ENCODE results near the gene RTCA. TPM values are rescaled to one million over a fixed set of nuclear protein-coding genes. Genes with fewer than 3 reads are reported as not detected.
"Not testable (repeated sequence)": the region's sequence is repeated elsewhere in the genome, so short reads cannot be mapped to it uniquely, and the experiment has no call there.

Gene RTCA
- total RNA-seq, 2 experiments from 2014 or later: 47.7 to 48.1 TPM

DNA sequence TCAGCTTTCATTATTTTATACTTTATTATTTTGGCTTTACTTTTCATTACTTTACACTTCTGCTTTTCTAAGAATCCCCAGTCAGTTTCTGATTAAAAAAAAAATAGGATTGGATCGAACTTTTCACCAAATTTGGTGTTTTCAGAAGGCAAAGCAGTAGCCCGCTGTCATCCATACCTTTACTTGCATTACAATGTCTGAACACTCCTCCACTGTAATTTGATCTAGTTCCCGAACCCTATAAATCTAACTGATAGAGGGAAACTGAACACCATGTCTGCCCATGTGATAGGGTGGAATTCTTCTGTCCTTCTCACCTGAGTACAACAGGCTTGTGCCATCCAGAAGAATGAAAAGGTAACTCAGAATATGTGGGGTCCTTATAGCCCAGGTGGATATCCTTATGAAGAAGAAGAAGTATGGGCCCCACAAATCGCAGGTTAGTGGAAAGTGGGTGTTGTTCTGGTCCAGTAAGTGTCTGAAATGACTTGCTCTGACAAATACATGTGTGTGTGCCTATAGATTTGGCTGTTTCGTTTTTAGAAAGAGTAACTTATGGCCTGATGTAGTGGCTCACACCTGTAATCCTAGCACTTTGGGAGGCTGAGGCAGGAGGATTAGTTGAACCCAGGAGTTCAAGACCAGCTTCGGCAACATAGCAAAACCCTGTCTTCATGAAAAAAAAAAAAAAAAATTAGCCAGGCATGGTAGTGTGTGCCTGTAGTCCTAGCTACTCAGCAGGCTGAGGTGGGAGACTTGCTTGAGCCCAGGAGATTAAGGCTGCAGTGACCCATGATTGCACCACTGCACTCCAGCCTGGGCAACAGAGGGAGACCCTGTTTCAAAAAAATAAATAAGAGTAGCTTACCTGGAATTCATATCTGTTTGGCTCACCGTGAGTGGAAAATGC lies 59.7 kb downstream of the RTCA start:
- H3K9me3 Mint-ChIP-seq: peaks cover 8% of the 10 kb centered on the region
- H3K27me3 Mint-ChIP-seq: peaks cover 3% of the 10 kb centered on the region
- peaks cover 3% of the 10 kb centered on the region for H3K36me3 Mint-ChIP-seq
- H3K4me1 Mint-ChIP-seq: peaks cover 6% of the 10 kb centered on the region
- POLR2A ChIA-PET: no interaction called here
- DNase-seq: no peak
- no peak overlapping the region for H3K27ac Mint-ChIP-seq
- no peak overlapping the region for H3K4me3 Mint-ChIP-seq
- ATAC-seq (ENCODE audit: low read depth): no peak

DNA sequence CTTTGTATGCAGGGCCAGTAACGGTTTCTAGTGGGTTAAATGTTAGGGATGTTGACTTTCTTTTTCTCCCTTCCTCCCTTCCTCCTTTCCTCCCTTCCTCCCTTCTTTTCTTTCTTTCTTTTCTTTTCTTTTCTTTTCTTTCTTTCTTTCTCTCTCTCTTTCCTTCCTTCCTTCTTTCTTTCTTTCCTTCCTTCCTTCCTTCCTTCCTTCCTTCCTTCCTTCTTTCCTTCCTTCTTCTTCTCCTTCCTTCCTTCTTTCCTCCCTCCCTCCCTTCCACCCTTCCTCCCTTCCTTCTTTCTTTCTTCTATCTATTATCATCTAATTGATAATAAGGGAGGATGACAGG lies 60.3 kb downstream of the RTCA start:
- H3K4me3 Mint-ChIP-seq; H3K27ac Mint-ChIP-seq; H3K36me3 Mint-ChIP-seq; DNase-seq; H3K27me3 Mint-ChIP-seq; H3K9me3 Mint-ChIP-seq; POLR2A ChIA-PET; ATAC-seq (ENCODE audit: low read depth); H3K4me1 Mint-ChIP-seq: not testable (repeated sequence)

DNA sequence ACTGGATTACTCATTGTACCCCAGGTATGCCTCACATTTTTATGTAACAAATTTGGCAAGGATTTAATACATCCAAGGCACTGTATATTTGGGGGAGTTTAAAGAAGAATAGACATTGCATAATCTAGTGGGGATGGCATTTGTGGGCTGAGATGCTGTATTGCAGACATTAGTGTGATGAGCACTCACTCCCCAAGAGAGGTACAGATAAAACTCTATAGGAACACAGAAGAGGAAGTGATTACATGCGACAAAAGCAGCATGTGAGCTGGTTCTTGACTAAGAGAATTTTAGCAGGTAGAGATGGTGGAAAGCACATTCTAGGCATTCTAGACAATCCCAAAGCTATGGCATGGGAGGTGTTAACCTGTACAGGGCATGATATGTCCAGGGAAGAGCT lies 62.1 kb downstream of the RTCA start:
- no peaks in the 10 kb centered on the region for H3K9me3 Mint-ChIP-seq
- H3K36me3 Mint-ChIP-seq: no peaks in the 10 kb centered on the region
- H3K4me3 Mint-ChIP-seq: no peak overlapping the region
- no peak for ATAC-seq (ENCODE audit: low read depth)
- H3K4me1 Mint-ChIP-seq: peaks cover 2% of the 10 kb centered on the region
- H3K27ac Mint-ChIP-seq: no peak overlapping the region
- POLR2A ChIA-PET: no interaction called here
- H3K27me3 Mint-ChIP-seq: peaks cover 3% of the 10 kb centered on the region
- no peak for DNase-seq

DNA sequence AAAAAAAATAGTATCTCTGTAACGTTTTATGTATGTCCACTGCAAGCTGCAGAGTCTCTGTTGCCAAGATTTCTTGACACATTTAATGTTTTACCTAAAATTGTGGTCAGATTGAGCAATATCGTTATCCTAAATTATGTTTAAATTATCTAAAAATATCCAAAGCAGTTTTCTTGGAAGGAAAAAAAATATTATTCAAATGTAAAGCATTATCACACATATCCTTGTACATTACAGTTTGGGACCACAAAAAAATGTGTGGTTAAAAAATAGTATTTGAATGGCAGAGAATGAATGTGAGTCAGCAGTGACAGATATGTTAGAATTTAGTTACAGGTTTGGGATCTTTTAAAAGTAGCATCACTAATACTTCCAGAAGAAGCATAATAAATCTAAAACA lies 65.1 kb downstream of the RTCA start:
- ATAC-seq (ENCODE audit: low read depth); H3K4me1 Mint-ChIP-seq; DNase-seq; H3K27me3 Mint-ChIP-seq; H3K9me3 Mint-ChIP-seq; H3K4me3 Mint-ChIP-seq; H3K27ac Mint-ChIP-seq; POLR2A ChIA-PET; H3K36me3 Mint-ChIP-seq: not testable (repeated sequence)

DNA sequence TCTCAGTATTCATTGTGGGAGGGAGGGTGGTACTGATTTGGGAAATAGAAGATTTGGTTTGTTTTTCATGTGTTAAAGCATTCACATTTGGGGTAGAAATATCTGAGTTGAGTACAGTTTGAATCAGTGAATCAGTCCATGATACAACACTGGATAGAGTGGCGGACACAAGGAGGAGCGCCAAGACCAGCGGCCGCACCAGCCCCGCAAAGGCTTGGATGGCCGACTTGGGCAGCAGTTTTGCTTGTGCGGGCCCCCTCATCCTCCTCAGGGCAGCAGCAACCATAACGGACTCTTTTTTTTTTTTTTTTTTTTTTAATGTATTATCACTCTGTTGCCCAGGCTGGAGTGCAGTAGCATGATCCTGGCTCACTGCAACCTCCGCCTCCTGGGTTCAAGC lies 66.3 kb downstream of the RTCA start:
- Mint-ChIP-seq H3K36me3 (no peaks in the 10 kb centered on the region), H3K9me3 (no peaks in the 10 kb centered on the region), H3K27ac (no peak overlapping the region), H3K4me1 (peaks cover 1% of the 10 kb centered on the region), H3K4me3 (no peak overlapping the region), H3K27me3 (peaks cover 4% of the 10 kb centered on the region)
- POLR2A ChIA-PET: no interaction called here
- DNase-seq (no peak), ATAC-seq (ENCODE audit: low read depth) (no peak)

DNA sequence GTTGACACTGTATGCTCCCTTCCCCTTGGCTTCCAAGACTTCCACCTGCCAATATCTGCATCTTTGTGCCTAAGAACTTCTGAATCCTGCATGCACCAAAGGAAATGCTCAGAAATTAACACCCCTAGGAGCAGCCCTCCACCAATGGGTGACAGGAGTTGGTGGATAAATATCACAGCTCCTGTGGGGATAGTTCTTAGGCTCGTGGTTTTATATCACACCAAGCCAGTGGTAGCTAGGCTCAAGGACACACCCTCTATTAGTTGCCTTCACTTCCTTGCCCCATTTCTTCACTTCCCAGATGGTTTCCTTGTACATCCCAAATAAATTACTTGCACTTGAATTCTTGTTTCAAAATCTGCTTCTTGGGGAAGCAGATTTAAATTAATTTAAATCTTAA lies 69.4 kb downstream of the RTCA start:
- no peak for DNase-seq
- ATAC-seq (ENCODE audit: low read depth): no peak
- Mint-ChIP-seq H3K36me3 (peaks cover 3% of the 10 kb centered on the region), H3K27me3 (peaks cover 3% of the 10 kb centered on the region), H3K27ac (no peak overlapping the region), H3K9me3 (no peaks in the 10 kb centered on the region), H3K4me3 (no peak overlapping the region), H3K4me1 (peaks cover 1% of the 10 kb centered on the region)
- POLR2A ChIA-PET: no interaction called here

DNA sequence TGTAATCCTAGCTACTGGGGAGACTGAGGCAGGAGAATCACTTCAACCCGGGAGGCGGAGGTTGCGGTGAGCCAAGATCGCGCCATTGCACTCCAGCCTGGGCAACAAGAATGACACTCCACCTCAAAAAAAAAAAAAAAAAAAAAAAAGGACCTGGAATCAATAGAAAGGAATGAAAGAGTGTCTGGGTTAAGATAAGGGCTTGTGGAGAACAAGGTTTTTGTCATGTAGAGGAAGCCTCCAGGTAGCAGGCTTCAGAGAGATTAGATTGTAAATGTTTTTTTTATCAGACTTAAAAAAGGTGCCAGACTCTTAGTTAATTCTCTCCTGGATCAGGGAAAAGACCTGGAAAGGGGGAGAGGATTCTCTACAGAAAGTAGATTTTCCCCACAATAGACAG lies 71.9 kb downstream of the RTCA start:
- H3K27ac Mint-ChIP-seq; H3K4me1 Mint-ChIP-seq; POLR2A ChIA-PET; H3K4me3 Mint-ChIP-seq; H3K27me3 Mint-ChIP-seq; DNase-seq; H3K36me3 Mint-ChIP-seq; ATAC-seq (ENCODE audit: low read depth); H3K9me3 Mint-ChIP-seq: not testable (repeated sequence)

DNA sequence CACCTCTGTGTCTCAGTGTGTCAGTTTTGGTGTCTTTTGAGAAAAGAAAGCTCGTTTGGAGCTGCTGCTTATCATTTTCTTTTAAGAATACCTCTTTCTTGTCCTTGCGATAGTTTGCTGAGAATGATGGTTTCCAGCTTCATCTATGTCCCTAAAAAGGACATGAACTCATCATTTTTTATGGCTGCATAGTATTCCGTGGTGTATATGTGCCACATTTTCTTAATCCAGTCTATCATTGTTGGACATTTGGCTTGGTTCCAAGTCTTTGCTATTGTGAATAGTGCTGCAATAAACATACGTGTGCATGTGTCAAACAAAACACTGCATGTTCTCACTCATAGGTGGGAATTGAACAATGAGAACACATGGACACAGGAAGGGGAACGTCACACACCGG lies 73.7 kb downstream of the RTCA start:
- POLR2A ChIA-PET; DNase-seq; H3K4me1 Mint-ChIP-seq; H3K27ac Mint-ChIP-seq; H3K4me3 Mint-ChIP-seq; ATAC-seq (ENCODE audit: low read depth); H3K9me3 Mint-ChIP-seq; H3K27me3 Mint-ChIP-seq; H3K36me3 Mint-ChIP-seq: not testable (repeated sequence)

DNA sequence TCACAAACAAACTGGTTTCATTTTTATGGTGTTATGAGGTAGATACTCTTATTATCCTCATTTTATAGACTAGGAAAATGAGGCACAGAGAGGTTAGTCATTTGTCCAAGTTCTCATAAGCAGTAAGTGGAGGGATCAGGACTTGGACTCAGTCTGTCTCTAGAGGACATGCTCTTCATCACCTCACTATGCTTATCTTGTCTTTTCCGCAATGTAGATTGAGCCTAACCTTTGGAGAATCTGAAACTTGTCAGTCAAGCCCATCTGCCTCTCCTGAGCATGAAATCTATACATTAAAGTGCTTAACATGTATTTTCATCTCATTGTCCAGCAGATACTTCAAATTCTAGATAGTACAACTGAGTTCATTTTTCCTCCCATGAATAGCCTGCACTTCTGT lies 74.5 kb downstream of the RTCA start:
- DNase-seq (no peak), ATAC-seq (ENCODE audit: low read depth) (no peak)
- no peaks in the 10 kb centered on the region for H3K9me3 Mint-ChIP-seq
- peaks cover 2% of the 10 kb centered on the region for H3K27me3 Mint-ChIP-seq
- H3K27ac Mint-ChIP-seq: no peak overlapping the region
- H3K4me3 Mint-ChIP-seq: no peak overlapping the region
- H3K4me1 Mint-ChIP-seq: no peaks in the 10 kb centered on the region
- POLR2A ChIA-PET: no interaction called here
- H3K36me3 Mint-ChIP-seq: peaks cover 3% of the 10 kb centered on the region

DNA sequence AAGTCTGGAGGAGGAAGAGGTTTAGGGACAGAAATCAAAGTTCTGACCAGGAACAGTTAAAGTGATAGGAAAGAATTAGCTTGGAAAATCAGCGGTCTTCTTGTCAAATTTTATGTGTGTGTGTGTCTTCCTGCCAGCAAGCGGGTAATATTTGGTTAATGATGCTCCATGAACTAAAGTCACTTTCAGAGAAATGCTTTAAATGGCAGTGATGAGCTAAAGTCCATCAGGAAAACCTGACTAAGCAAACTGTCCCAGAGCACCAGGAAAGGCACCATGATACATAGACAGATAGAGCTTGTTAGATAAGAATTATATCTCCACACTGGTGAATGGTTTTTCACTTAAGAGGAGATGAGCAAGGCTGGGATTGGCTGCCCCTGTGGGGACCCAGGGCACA lies 76.3 kb downstream of the RTCA start:
- ATAC-seq (ENCODE audit: low read depth) (no peak), DNase-seq (no peak)
- POLR2A ChIA-PET: no interaction called here
- Mint-ChIP-seq H3K36me3 (peaks cover 3% of the 10 kb centered on the region), H3K4me3 (no peak overlapping the region), H3K27ac (no peak overlapping the region), H3K27me3 (peaks cover 2% of the 10 kb centered on the region), H3K4me1 (no peaks in the 10 kb centered on the region), H3K9me3 (no peaks in the 10 kb centered on the region)

Small RNA genes within 50 kb of the gene (microRNA-seq; reads per million reads assigned to microRNA genes)
- gene MIR553: not detected

Other genes starting within 250 kb of the RTCA start
- 10 to 100 TPM; 11.8 to 13.6 TPM for gene SASS6, start 133.3 kb upstream of the RTCA start, total RNA-seq
- gene TRMT13, start 133.1 kb upstream of the RTCA start, total RNA-seq: 10 to 100 TPM; 29.8 to 32.8 TPM
- gene LRRC39, start 88.0 kb upstream of the RTCA start, total RNA-seq: under 1 TPM; 0.94 to 0.96 TPM
- 10 to 100 TPM; 12.2 to 13.4 TPM for gene DBT, start 16.4 kb upstream of the RTCA start, total RNA-seq
- 10 to 100 TPM; 39.9 to 44.9 TPM for gene CDC14A, start 86.3 kb downstream of the RTCA start, total RNA-seq

Data from activated naive CD8-positive, alpha-beta T cell treated with anti-CD3 and anti-CD28 coated beads, Interleukin-2, amount 10 ng/mL, durations not matched to agents 7 days and 5 days (primary cell).